ENCODE measurements around the gene WDR35.

- no peak for TF ChIP-seq CREB1 (CRISPR knock-in tag; IDR thresholded peaks at IDR 0.05)
- TF ChIP-seq, protein P1, sequence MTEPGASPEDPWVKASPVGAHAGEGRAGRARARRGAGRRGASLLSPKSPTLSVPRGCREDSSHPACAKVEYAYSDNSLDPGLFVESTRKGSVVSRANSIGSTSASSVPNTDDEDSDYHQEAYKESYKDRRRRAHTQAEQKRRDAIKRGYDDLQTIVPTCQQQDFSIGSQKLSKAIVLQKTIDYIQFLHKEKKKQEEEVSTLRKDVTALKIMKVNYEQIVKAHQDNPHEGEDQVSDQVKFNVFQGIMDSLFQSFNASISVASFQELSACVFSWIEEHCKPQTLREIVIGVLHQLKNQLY (CRISPR knock-in tag; IDR thresholded peaks at IDR 0.05): no peak
- TF ChIP-seq, protein P2, sequence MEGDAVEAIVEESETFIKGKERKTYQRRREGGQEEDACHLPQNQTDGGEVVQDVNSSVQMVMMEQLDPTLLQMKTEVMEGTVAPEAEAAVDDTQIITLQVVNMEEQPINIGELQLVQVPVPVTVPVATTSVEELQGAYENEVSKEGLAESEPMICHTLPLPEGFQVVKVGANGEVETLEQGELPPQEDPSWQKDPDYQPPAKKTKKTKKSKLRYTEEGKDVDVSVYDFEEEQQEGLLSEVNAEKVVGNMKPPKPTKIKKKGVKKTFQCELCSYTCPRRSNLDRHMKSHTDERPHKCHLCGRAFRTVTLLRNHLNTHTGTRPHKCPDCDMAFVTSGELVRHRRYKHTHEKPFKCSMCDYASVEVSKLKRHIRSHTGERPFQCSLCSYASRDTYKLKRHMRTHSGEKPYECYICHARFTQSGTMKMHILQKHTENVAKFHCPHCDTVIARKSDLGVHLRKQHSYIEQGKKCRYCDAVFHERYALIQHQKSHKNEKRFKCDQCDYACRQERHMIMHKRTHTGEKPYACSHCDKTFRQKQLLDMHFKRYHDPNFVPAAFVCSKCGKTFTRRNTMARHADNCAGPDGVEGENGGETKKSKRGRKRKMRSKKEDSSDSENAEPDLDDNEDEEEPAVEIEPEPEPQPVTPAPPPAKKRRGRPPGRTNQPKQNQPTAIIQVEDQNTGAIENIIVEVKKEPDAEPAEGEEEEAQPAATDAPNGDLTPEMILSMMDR (IDR thresholded peaks at IDR 0.05): no peak
- no peak for TF ChIP-seq SP1 (CRISPR knock-in tag; conservative IDR thresholded peaks at IDR 0.05)
- TF ChIP-seq MXD4 (CRISPR knock-in tag; IDR thresholded peaks at IDR 0.05; ENCODE audit: borderline replicate concordance): no peak
These were observed 33.8 kb upstream of the WDR35 start for GRCh38 chr2:20023688-20024087.
